ENCODE data around the gene DDI2. TPM values are rescaled to one million over a fixed set of nuclear protein-coding genes. Genes with fewer than 3 reads are reported as not detected.
A peak's percentile ranks its signal among the peaks of the same experiment; 100 is the strongest.

DDI2 gene
- 1.8 and 7.6 TPM in 2 replicates for total RNA-seq (2014; rRNA removed; shearing (Covaris generic); ENCODE audit: low replicate concordance)

GRCh38 chr1:15617173-15618076, at the start of gene DDI2:
DDI2 (plus strand) TSS chr1:15617458; CDS start chr1:15617671, 213 bp downstream.
- Histone ChIP-seq H3K9me3 (no peaks in the 10 kb centered on the region), H3K4me3 (peak within 1 kb of the TSS; percentile 98), H3K36me3 (peaks cover 5% of the 10 kb centered on the region), H3K27me3 (no peaks in the 10 kb centered on the region)
- DNase-seq: peak; percentile 98

- no peak overlapping the region for H3K4me3 ChIP-seq
- H3K27me3 ChIP-seq: no peaks in the 10 kb centered on the region
- H3K36me3 ChIP-seq: peaks cover 45% of the 10 kb centered on the region
- no peak for DNase-seq
- no peaks in the 10 kb centered on the region for H3K9me3 ChIP-seq
These were observed 48.7 kb upstream of the DDI2 start for GRCh38 chr1:15568387-15569073.

GRCh38 chr1:15570861-15571260, 46.4 kb upstream of the DDI2 start:
- peaks cover 33% of the 10 kb centered on the region for H3K36me3 ChIP-seq
- DNase-seq: no peak
- H3K4me3 ChIP-seq: no peak overlapping the region
- no peaks in the 10 kb centered on the region for H3K27me3 ChIP-seq
- H3K9me3 ChIP-seq: no peaks in the 10 kb centered on the region

GRCh38 chr1:15571266-15571665, 46.0 kb upstream of the DDI2 start:
- Histone ChIP-seq H3K36me3 (peaks cover 30% of the 10 kb centered on the region), H3K27me3 (no peaks in the 10 kb centered on the region), H3K9me3 (no peaks in the 10 kb centered on the region), H3K4me3 (no peak overlapping the region)
- no peak for DNase-seq

GRCh38 chr1:15573477-15573876, 43.8 kb upstream of the DDI2 start:
- Histone ChIP-seq H3K36me3 (peaks cover 17% of the 10 kb centered on the region), H3K27me3 (no peaks in the 10 kb centered on the region), H3K9me3 (no peaks in the 10 kb centered on the region), H3K4me3 (no peak overlapping the region)
- no peak for DNase-seq

- Histone ChIP-seq H3K4me3 (no peak overlapping the region), H3K27me3 (no peaks in the 10 kb centered on the region), H3K9me3 (no peaks in the 10 kb centered on the region), H3K36me3 (peaks cover 5% of the 10 kb centered on the region)
- DNase-seq: peak; percentile 61
These were observed 42.5 kb upstream of the DDI2 start for GRCh38 chr1:15574741-15575140.

GRCh38 chr1:15575549-15576150, 41.6 kb upstream of the DDI2 start:
- Histone ChIP-seq H3K4me3 (no peak overlapping the region), H3K36me3 (peaks cover under 1% of the 10 kb centered on the region; the same call in 1 of the 2 replicates)
- no peak for DNase-seq

GRCh38 chr1:15577691-15578090, 39.6 kb upstream of the DDI2 start:
- H3K9me3 ChIP-seq: no peaks in the 10 kb centered on the region
- no peaks in the 10 kb centered on the region for H3K36me3 ChIP-seq
- H3K27me3 ChIP-seq: no peaks in the 10 kb centered on the region
- DNase-seq: peak; percentile 43
- H3K4me3 ChIP-seq: no peak overlapping the region

More at GRCh38 chr1:15575549-15576150, 41.6 kb upstream of the DDI2 start:
- no peaks in the 10 kb centered on the region for H3K9me3 ChIP-seq
- H3K27me3 ChIP-seq: no peaks in the 10 kb centered on the region

- Histone ChIP-seq H3K27me3 (no peaks in the 10 kb centered on the region), H3K4me3 (no peak overlapping the region), H3K36me3 (no peaks in the 10 kb centered on the region), H3K9me3 (no peaks in the 10 kb centered on the region)
- no peak for DNase-seq
These were observed 38.2 kb upstream of the DDI2 start for GRCh38 chr1:15578921-15579682.

- no peak overlapping the region for H3K4me3 ChIP-seq
- no peaks in the 10 kb centered on the region for H3K27me3 ChIP-seq
- DNase-seq: no peak
- H3K36me3 ChIP-seq: no peaks in the 10 kb centered on the region
- H3K9me3 ChIP-seq: no peaks in the 10 kb centered on the region
These were observed 37.6 kb upstream of the DDI2 start for GRCh38 chr1:15579683-15580047.

GRCh38 chr1:15583016-15583706, 34.1 kb upstream of the DDI2 start:
- Histone ChIP-seq H3K36me3 (no peaks in the 10 kb centered on the region), H3K27me3 (no peaks in the 10 kb centered on the region), H3K4me3 (no peak overlapping the region), H3K9me3 (no peaks in the 10 kb centered on the region)
- no peak for DNase-seq

- Histone ChIP-seq H3K4me3 (peak within 1 kb of the TSS; percentile 40), H3K9me3 (no peaks in the 10 kb centered on the region), H3K36me3 (no peaks in the 10 kb centered on the region), H3K27me3 (no peaks in the 10 kb centered on the region)
- DNase-seq: peak; percentile 64
These were observed 32.5 kb upstream of the DDI2 start, which contains the start of gene AGMAT for GRCh38 chr1:15584489-15585363. AGMAT (minus strand) TSS chr1:15585051; CDS start chr1:15584967, 84 bp downstream.

- Histone ChIP-seq H3K4me3 (no peak overlapping the region), H3K36me3 (no peaks in the 10 kb centered on the region), H3K27me3 (peaks cover 3% of the 10 kb centered on the region; the same call in 1 of the 2 replicates), H3K9me3 (no peaks in the 10 kb centered on the region)
- DNase-seq: no peak
These were observed 25.0 kb upstream of the DDI2 start for GRCh38 chr1:15592285-15592684.

- H3K4me3 ChIP-seq: no peak overlapping the region
- DNase-seq: no peak
These were observed 21.2 kb upstream of the DDI2 start for GRCh38 chr1:15595809-15596617.

More at GRCh38 chr1:15595809-15596617, 21.2 kb upstream of the DDI2 start:
- Histone ChIP-seq H3K27me3 (peaks cover 4% of the 10 kb centered on the region; the same call in 1 of the 2 replicates), H3K9me3 (no peaks in the 10 kb centered on the region), H3K36me3 (no peaks in the 10 kb centered on the region)

Data from MG63 (cell line).